Measurements from ENCODE around the gene ZC3H4. TPM values are rescaled to one million over a fixed set of nuclear protein-coding genes. Genes with fewer than 3 reads are reported as not detected.
A peak's percentile ranks its signal among the peaks of the same experiment; 100 is the strongest.

ZC3H4 gene
- total RNA-seq, 6 experiments from 2014 or later: 43.9 to 66.1 (median 55.2) TPM

DNA sequence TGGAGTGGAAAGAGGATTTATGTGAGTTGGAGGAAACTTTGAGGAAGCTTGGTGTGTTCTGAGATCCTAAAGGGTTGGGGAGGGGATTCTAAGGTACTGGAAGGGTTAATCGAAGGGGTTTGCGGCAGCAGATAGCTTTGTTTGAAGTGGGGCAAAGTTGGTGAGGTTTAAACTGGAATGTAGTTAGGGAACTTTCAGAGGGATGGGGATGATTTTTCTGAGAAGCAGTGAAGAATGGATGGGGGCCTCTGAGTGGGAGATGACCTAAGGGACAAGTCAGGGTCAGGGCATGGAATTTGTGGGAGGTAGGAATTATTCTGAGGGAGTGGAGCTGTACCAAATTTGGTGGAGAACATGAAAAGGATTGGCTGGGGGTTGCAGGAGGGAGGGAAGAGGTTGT is 21.0 kb upstream of the ZC3H4 start:
- peaks cover 5% of the 10 kb centered on the region for H3K27me3 Mint-ChIP-seq (ENCODE audit: insufficient read depth)
- peak overlapping the region; percentile 43 for H3K4me3 Mint-ChIP-seq
- peaks cover 42% of the 10 kb centered on the region for H3K36me3 Mint-ChIP-seq (ENCODE audit: low read depth)
- peaks cover 50% of the 10 kb centered on the region for H3K4me1 Mint-ChIP-seq (ENCODE audit: low read depth)
- peak overlapping the region; percentile 60 for H3K27ac Mint-ChIP-seq
- no peak for DNase-seq
- TF ChIP-seq, protein P1, sequence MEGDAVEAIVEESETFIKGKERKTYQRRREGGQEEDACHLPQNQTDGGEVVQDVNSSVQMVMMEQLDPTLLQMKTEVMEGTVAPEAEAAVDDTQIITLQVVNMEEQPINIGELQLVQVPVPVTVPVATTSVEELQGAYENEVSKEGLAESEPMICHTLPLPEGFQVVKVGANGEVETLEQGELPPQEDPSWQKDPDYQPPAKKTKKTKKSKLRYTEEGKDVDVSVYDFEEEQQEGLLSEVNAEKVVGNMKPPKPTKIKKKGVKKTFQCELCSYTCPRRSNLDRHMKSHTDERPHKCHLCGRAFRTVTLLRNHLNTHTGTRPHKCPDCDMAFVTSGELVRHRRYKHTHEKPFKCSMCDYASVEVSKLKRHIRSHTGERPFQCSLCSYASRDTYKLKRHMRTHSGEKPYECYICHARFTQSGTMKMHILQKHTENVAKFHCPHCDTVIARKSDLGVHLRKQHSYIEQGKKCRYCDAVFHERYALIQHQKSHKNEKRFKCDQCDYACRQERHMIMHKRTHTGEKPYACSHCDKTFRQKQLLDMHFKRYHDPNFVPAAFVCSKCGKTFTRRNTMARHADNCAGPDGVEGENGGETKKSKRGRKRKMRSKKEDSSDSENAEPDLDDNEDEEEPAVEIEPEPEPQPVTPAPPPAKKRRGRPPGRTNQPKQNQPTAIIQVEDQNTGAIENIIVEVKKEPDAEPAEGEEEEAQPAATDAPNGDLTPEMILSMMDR (IDR thresholded peaks at IDR 0.05): no peak
- peaks cover 5% of the 10 kb centered on the region for H3K9me3 Mint-ChIP-seq

DNA sequence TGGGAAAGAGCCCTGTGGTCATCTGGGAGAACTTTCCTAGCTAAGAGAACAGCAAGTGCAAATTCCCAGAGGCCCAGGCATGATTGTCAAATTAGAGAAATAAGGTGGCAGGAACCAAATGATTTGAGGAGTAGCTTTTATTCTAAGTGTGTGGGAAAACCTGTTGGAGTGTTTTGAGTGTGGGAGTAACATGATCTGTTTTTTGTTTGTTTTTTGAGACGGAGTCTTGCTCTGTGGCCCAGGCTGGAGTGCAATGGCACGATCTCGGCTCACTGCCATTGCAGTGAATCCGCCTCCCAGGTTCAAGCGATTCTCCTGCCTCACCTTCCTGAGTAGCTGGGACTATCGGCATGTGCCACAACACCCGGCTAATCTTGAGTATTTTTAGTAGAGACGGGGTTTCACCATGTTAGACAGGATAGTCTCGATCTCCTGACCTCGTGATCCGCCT is 19.5 kb upstream of the ZC3H4 start:
- Mint-ChIP-seq H3K27me3 (ENCODE audit: insufficient read depth) (peaks cover 5% of the 10 kb centered on the region), H3K27ac (peak overlapping the region; percentile 76), H3K4me1 (ENCODE audit: low read depth) (peaks cover 43% of the 10 kb centered on the region), H3K9me3 (peaks cover 5% of the 10 kb centered on the region), H3K36me3 (ENCODE audit: low read depth) (peaks cover 30% of the 10 kb centered on the region), H3K4me3 (peak overlapping the region; percentile 97)
- DNase-seq: no peak
- TF ChIP-seq, protein P1 (IDR thresholded peaks at IDR 0.05): no peak

DNA sequence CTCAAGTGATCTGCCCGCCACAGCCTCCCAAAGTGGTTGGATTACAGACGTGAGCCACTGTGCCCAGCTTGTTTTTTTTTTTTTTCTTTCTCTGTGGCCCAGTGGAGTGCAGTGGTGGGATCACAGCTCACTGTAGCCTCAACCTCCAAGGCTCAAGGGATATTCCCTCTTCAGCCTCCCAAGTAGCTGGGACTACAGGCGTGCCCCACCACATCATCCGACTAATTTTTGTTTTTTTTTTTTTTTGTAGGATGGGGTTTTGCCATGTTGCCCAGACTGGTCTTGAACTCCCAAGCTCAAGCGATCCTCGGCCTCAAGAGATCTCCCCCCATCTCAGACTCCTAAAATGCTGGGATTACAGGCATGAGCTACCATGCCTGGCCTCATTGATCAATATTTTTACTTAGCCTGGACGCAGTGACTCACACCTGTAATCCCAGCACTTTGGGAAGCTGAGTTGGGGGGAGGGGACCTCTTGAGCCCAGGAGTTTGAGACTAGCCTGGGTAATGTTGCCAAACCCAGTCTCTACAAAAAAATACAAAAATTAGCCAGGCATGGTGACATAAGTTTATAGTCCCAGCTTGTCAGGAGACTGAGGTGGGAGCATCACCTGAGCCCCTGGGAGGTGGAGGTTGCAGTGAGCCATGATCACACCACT is 18.7 kb upstream of the ZC3H4 start:
- DNase-seq: no peak
- Mint-ChIP-seq H3K4me1 (ENCODE audit: low read depth) (peaks cover 43% of the 10 kb centered on the region), H3K4me3 (peak overlapping the region; percentile 97), H3K27me3 (ENCODE audit: insufficient read depth) (peaks cover 5% of the 10 kb centered on the region), H3K27ac (peak overlapping the region; percentile 97), H3K9me3 (peaks cover 5% of the 10 kb centered on the region), H3K36me3 (ENCODE audit: low read depth) (peaks cover 30% of the 10 kb centered on the region)
- TF ChIP-seq, protein P1 (IDR thresholded peaks at IDR 0.05): no peak

DNA sequence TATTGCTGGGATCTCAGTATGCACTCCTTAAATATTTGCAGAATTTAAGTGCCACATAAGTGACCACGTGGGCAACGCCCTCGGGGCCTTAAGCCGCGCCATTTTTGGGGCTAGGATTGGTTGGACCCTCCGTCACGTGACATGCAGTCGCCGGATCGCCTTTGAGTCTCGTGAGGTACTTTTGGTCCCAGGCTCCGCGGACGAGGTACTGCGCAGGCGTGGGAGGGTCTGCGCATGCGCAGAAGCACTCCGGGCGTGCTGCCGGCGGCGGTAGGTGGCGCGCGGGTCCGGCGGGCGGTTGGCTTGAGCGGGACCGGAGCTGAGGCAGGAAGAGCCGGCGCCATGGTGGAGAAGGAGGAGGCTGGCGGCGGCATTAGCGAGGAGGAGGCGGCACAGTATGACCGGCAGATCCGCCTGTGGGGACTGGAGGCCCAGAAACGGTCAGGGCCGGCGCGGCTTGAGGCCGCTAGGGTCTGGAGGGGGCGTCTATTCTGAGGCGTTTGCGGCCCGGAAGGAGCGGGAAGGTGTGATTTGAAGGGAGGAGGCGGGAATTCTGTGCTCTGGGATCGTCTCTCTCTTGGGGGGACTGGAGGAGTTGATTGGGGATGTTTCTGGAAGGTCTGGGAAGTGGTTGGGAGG is 17.1 kb upstream of the ZC3H4 start, which contains the start of gene SAE1:
Gene SAE1, plus strand, starts transcription at position 247 of the 639 bp plus-strand sequence. Its CDS starts 96 bp downstream, at position 343.
- DNase-seq: peak; percentile 98
- H3K4me3 Mint-ChIP-seq: peak within 1 kb of the TSS; percentile 97
- peaks cover 43% of the 10 kb centered on the region for H3K4me1 Mint-ChIP-seq (ENCODE audit: low read depth)
- peaks cover 5% of the 10 kb centered on the region for H3K9me3 Mint-ChIP-seq
- peak within 1 kb of the TSS; percentile 97 for H3K27ac Mint-ChIP-seq
- TF ChIP-seq, protein P1 (IDR thresholded peaks at IDR 0.05): peak; percentile 67
- H3K27me3 Mint-ChIP-seq (ENCODE audit: insufficient read depth): peaks cover 5% of the 10 kb centered on the region
- peaks cover 30% of the 10 kb centered on the region for H3K36me3 Mint-ChIP-seq (ENCODE audit: low read depth)

- Mint-ChIP-seq H3K27ac (peak overlapping the region; percentile 97), H3K4me3 (peak overlapping the region; percentile 97), H3K27me3 (ENCODE audit: insufficient read depth) (peaks cover 5% of the 10 kb centered on the region), H3K4me1 (ENCODE audit: low read depth) (peaks cover 42% of the 10 kb centered on the region), H3K9me3 (peaks cover 5% of the 10 kb centered on the region), H3K36me3 (ENCODE audit: low read depth) (peaks cover 30% of the 10 kb centered on the region)
- no peak for DNase-seq
- TF ChIP-seq, protein P1 (IDR thresholded peaks at IDR 0.05): no peak
These were observed 16.6 kb upstream of the ZC3H4 start for GRCh38 chr19:47130120-47130588.

Measured in HFFc6 (cell line).